Endodermal cell (in vitro differentiated cells): ENCODE results near the gene PRR22. TPM values are rescaled to one million over a fixed set of nuclear protein-coding genes. Genes with fewer than 3 reads are reported as not detected.
"Not testable (repeated sequence)": the region's sequence is repeated elsewhere in the genome, so short reads cannot be mapped to it uniquely, and the experiment has no call there.

Source experiments
- DNase-seq: peaks from one replicate; pipeline ENCODE4 v3.0.0-alpha.2; 2017
- H3K27ac ChIP-seq: 2 replicates; pipeline ENCODE4 v1.5.1; 2013; ENCODE audit warnings: mild to moderate bottlenecking, low read depth, low read length, moderate library complexity
- H3K27me3 ChIP-seq: 2 replicates; pipeline ENCODE4 v1.6.1; 2013; ENCODE audit warnings: mild to moderate bottlenecking, low read length, moderate library complexity; ENCODE audit not compliant: insufficient read depth, control insufficient read depth, poor library complexity, severe bottlenecking
- H3K36me3 ChIP-seq: 2 replicates; pipeline ENCODE4 v1.7.0; 2013; ENCODE audit warnings: mild to moderate bottlenecking, low read length, moderate library complexity; ENCODE audit not compliant: control insufficient read depth, insufficient read depth
- H3K4me1 ChIP-seq: one replicate; pipeline ENCODE4 v1.7.0; 2013; ENCODE audit warnings: low read length; ENCODE audit not compliant: control insufficient read depth, insufficient read depth
- H3K4me3 ChIP-seq: 2 replicates; pipeline ENCODE4 v1.5.1; 2013; ENCODE audit warnings: mild to moderate bottlenecking, low read length, moderate library complexity
- H3K9ac ChIP-seq: 2 replicates; pipeline ENCODE4 v1.6.1; 2013; ENCODE audit warnings: mild to moderate bottlenecking, low read length, moderate library complexity; ENCODE audit not compliant: poor library complexity, severe bottlenecking; ENCODE audit errors: extremely low read depth
- H3K9me3 ChIP-seq: 2 replicates; pipeline ENCODE4 v1.6.1; 2013; ENCODE audit warnings: mild to moderate bottlenecking, low read length, moderate library complexity; ENCODE audit not compliant: control insufficient read depth
- H3K27ac Mint-ChIP-seq: 2 replicates; pipeline ENCODE4 v1.8.0; 2020; ENCODE audit warnings: mixed read lengths
- H3K27me3 Mint-ChIP-seq: 2 replicates; pipeline ENCODE4 v1.8.0; 2021; ENCODE audit warnings: mild to moderate bottlenecking, mixed read lengths; ENCODE audit not compliant: insufficient read depth
- H3K36me3 Mint-ChIP-seq: 2 replicates; pipeline ENCODE4 v1.8.0; 2020; ENCODE audit warnings: low read depth, mixed read lengths
- H3K4me1 Mint-ChIP-seq: 2 replicates; pipeline ENCODE4 v1.8.0; 2020; ENCODE audit warnings: mixed read lengths
- H3K4me3 Mint-ChIP-seq: 2 replicates; pipeline ENCODE4 v1.8.0; 2020; ENCODE audit warnings: mild to moderate bottlenecking, moderate library complexity, mixed read lengths
- H3K9me3 Mint-ChIP-seq: 2 replicates; pipeline ENCODE4 v1.8.0; 2020; ENCODE audit warnings: mild to moderate bottlenecking, mixed read lengths
- WGBS, 2 experiments: methylation state at CpG; one replicate each; pipeline versions ENCODE4 v1.1.5 to v1.1.7; 2013; ENCODE audit warnings: missing lambda C conversion rate in 2 of 2, mixed read lengths in 1 of 2; ENCODE audit not compliant: insufficient coverage in 1 of 2, insufficient read length in 1 of 2; 5-methylcytosine and 5-hydroxymethylcytosine counted together
- total RNA-seq, 2 donors: library from RNA; stranded (reverse); fragmentation: NEBNext Ultra II Directional in 1 of 2; extraction: Animal tissue kit (Norgen Biotek cat#: 25700) in 1 of 2; gene quantifications; 2 replicates in 1 of 2; 3 replicates in 1 of 2; pipeline ENCODE4 v1.2.1, GENCODE V29; 2021
- TF ChIP-seq, protein P1 (sequence below): fragments of 200-600 bp; sonication (generic); conservative IDR thresholded peaks from 2 replicates; pipeline ENCODE4 v1.5.0; 2021; ENCODE audit warnings: antibody characterized with exemption, mild to moderate bottlenecking

The PRR22 gene
- total RNA-seq, 2 donors from 2014 or later = 1.9 to 3.6 TPM

DNA sequence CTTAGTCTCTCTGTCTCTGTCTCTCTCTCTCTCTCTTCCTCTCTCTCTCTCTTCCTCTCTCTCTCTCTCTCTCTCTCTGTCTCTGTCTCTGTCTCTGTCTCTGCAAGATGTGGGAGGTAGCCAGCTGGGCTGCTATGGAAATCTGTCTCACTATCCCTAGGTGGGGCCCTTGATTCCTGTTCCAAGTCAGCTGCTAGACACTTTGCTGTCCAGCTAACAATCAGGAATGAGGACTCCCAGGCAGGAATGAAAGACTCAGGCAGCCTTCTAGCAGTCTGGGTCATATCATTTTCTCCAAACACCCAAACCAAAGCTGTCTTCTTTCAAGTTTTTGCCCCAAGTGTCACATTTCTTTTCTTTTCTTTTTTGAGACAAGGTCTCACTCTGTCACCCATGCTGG, 40.9 kb downstream of the PRR22 start:
- TF ChIP-seq, protein P1, sequence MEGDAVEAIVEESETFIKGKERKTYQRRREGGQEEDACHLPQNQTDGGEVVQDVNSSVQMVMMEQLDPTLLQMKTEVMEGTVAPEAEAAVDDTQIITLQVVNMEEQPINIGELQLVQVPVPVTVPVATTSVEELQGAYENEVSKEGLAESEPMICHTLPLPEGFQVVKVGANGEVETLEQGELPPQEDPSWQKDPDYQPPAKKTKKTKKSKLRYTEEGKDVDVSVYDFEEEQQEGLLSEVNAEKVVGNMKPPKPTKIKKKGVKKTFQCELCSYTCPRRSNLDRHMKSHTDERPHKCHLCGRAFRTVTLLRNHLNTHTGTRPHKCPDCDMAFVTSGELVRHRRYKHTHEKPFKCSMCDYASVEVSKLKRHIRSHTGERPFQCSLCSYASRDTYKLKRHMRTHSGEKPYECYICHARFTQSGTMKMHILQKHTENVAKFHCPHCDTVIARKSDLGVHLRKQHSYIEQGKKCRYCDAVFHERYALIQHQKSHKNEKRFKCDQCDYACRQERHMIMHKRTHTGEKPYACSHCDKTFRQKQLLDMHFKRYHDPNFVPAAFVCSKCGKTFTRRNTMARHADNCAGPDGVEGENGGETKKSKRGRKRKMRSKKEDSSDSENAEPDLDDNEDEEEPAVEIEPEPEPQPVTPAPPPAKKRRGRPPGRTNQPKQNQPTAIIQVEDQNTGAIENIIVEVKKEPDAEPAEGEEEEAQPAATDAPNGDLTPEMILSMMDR = no peak
- H3K27ac ChIP-seq = no peak overlapping the region
- no peaks in the 10 kb centered on the region for H3K27me3 ChIP-seq
- Mint-ChIP-seq H3K36me3 (no peaks in the 10 kb centered on the region), H3K27me3 (peaks cover 13% of the 10 kb centered on the region), H3K4me1 (no peaks in the 10 kb centered on the region), H3K27ac (no peak overlapping the region), H3K9me3 (peaks cover 2% of the 10 kb centered on the region), H3K4me3 (no peak overlapping the region)
- H3K36me3 ChIP-seq = no peaks in the 10 kb centered on the region
- no peak overlapping the region for H3K9ac ChIP-seq
- H3K4me1 ChIP-seq = no peaks in the 10 kb centered on the region
- DNase-seq = no peak
- H3K9me3 ChIP-seq = no peaks in the 10 kb centered on the region
- H3K4me3 ChIP-seq = no peak overlapping the region

DNA sequence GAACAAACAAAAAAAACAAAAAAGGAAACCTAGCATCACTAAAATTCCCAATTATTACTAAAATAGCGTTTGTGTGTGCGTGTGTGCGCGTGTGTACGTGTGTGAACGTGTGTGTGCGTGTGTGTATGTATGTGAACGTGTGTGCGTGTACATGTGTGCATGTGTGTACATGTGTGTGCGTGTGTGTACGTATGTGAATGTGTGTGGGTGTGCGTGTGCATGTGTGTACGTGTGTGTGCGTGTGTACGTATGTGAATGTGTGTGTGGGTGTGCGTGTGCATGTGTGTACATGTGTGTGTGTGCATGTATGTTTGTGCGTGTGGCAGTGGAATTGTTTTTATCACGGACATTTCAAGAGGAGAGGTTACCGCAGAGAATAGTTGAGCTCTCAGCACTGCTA, 42.5 kb downstream of the PRR22 start:
- DNase-seq = no peak
- H3K27me3 ChIP-seq = no peaks in the 10 kb centered on the region
- H3K9ac ChIP-seq = no peak overlapping the region
- no peak overlapping the region for H3K27ac ChIP-seq
- H3K4me3 ChIP-seq = no peak overlapping the region
- Mint-ChIP-seq H3K4me3 (no peak overlapping the region), H3K27ac (no peak overlapping the region), H3K36me3 (no peaks in the 10 kb centered on the region), H3K4me1 (no peaks in the 10 kb centered on the region), H3K9me3 (peaks cover 2% of the 10 kb centered on the region), H3K27me3 (peaks cover 13% of the 10 kb centered on the region)
- TF ChIP-seq, protein P1 = no peak
- 88 to 96% methylated on average over 8 to 18 of the region's 19 CpGs for WGBS, 2 experiments
- no peaks in the 10 kb centered on the region for H3K36me3 ChIP-seq
- no peaks in the 10 kb centered on the region for H3K9me3 ChIP-seq
- no peaks in the 10 kb centered on the region for H3K4me1 ChIP-seq

DNA sequence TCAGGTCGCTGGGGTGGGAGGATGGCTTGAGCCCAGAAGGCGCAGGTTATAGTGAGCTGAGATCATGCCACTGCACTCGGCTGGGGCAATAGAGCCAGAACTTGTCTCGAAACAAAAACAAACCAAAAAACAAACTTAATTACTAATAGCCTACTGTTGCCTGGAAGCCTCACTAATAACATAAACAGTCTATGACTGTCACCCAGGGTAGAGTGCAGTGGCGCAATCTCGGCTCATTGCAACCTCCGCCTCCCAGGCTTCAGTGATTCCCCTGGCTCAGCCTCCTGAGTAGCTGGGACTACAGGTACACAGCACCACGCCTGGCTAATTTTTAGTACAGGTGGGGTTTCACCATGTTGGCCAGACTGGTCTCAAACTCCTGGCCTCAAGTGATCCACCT, 46.1 kb downstream of the PRR22 start:
- H3K9ac ChIP-seq = no peak overlapping the region
- peaks cover 2% of the 10 kb centered on the region for H3K9me3 Mint-ChIP-seq
- TF ChIP-seq, protein P1 = no peak
- no peaks in the 10 kb centered on the region for H3K36me3 Mint-ChIP-seq
- no peak overlapping the region for H3K4me3 ChIP-seq
- no peaks in the 10 kb centered on the region for H3K9me3 ChIP-seq
- peaks cover 14% of the 10 kb centered on the region for H3K27me3 Mint-ChIP-seq
- H3K27me3 ChIP-seq = no peaks in the 10 kb centered on the region
- H3K27ac ChIP-seq = no peak overlapping the region
- H3K4me1 Mint-ChIP-seq = no peaks in the 10 kb centered on the region
- no peaks in the 10 kb centered on the region for H3K4me1 ChIP-seq
- no peak for DNase-seq
- H3K4me3 Mint-ChIP-seq = no peak overlapping the region
- H3K27ac Mint-ChIP-seq = no peak overlapping the region
- WGBS, 2 experiments = 91 to 94% methylated on average over 3 to 8 of the region's 8 CpGs
- H3K36me3 ChIP-seq = no peaks in the 10 kb centered on the region

DNA sequence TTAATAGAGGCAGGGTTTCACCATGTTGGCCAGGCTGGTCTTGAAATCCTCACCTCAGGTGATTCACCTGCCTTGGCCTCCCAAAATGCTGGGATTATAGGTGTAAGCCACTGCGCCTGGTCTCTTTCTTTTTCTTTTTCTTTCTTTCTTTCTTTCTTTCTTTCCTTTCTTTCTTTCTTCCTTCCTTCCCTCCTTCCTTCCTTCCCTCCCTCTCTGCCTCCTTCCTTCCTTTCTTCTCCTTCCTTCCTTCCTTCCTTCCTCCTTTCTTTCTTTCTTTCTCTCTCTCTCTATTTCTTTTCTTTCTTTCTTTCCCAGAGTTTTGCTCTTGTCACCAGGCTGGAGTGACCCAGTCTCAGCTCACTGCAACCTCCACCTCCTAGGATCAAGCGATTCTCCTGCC, 51.4 kb downstream of the PRR22 start:
- DNase-seq, H3K4me1 ChIP-seq, H3K9ac ChIP-seq, H3K4me3 Mint-ChIP-seq, H3K36me3 Mint-ChIP-seq, H3K4me1 Mint-ChIP-seq, H3K9me3 Mint-ChIP-seq, H3K27ac ChIP-seq, H3K4me3 ChIP-seq, H3K27ac Mint-ChIP-seq, H3K36me3 ChIP-seq, H3K9me3 ChIP-seq, H3K27me3 ChIP-seq: not testable (repeated sequence)
- WGBS, 2 experiments = 67 to 77% methylated on average over 2 of the region's 2 CpGs
- peaks cover 12% of the 10 kb centered on the region for H3K27me3 Mint-ChIP-seq
